K562 (cell line): ENCODE data around the gene SHROOM3. TPM values are rescaled to one million over a fixed set of nuclear protein-coding genes. Genes with fewer than 3 reads are reported as not detected.

Experiments used
- ATAC-seq: fragments of 200-7000 bp; cut with Tn5 transposase; 3 replicates; pipeline ENCODE4 v1.9.1; 2020; ENCODE audit warnings: moderate library complexity
- BruUV-seq: library from RNA; stranded (reverse); fragments of 400-500 nt; replicated peaks from 2 replicates; lab custom pipeline; 2021; lab: Mats Ljungman, UMichigan
- CTCF ChIA-PET: fragments of 300-600 bp; formaldehyde crosslinking; extraction: SDS; loops from one replicate; lab custom pipeline; 2021; ENCODE audit warnings: low intra/inter-chr PET ratio; lab: Yijun Ruan, JAX
- POLR2A ChIA-PET: fragments of 300-600, 350-650 bp; sonication (Branson Sonifier 250); formaldehyde crosslinking; extraction: SDS; loops from one replicate; lab custom pipeline; 2021; ENCODE audit warnings: antibody characterized with exemption, inconsistent platforms; lab: Yijun Ruan, JAX
- DNase-seq, 4 experiments: peaks; one replicate each; pipeline versions ENCODE4 v3.0.0 to v3.0.0-alpha.2; 2011 to 2018; ENCODE audit warnings: low spot score in 3 of 4, mixed read lengths in 3 of 4; ENCODE audit errors: extremely low read depth in 1 of 4
- FAIRE-seq: peaks from 2 replicates; lab custom pipeline; 2011; peaks lifted over from hg19 to GRCh38; lab: Jason Lieb, UNC
- H2AFZ ChIP-seq: 2 replicates; pipeline ENCODE4 v1.6.0; 2011; ENCODE audit warnings: low read depth, low read length, control low read depth, inconsistent platforms
- H3K27ac ChIP-seq: fragments of 200-600 bp; 3 replicates; pipeline ENCODE4 v1.8.0; 2011; ENCODE audit warnings: low read depth, mild to moderate bottlenecking, control low read depth, inconsistent platforms, low read length, moderate library complexity, mixed read lengths; ENCODE audit errors: extremely low read depth
- H3K27me3 ChIP-seq, 2 experiments: fragments of 300-600 bp in 1 of 2; 2 replicates in 1 of 2; 3 replicates in 1 of 2; pipeline versions ENCODE4 v1.6.0 to v1.8.0; 2011; ENCODE audit warnings: inconsistent platforms in 2 of 2, low read length in 2 of 2, mild to moderate bottlenecking in 1 of 2, mixed read lengths in 1 of 2, moderate library complexity in 1 of 2; ENCODE audit not compliant: control insufficient read depth in 2 of 2, insufficient read depth in 2 of 2
- H3K36me3 ChIP-seq: fragments of 300-600 bp; 3 replicates; pipeline ENCODE4 v1.8.0; 2011; ENCODE audit warnings: mild to moderate bottlenecking, low read length, inconsistent platforms; ENCODE audit not compliant: control insufficient read depth, insufficient read depth
- H3K4me1 ChIP-seq, 2 experiments: fragments of 200-600 bp in 1 of 2; replicated peaks in 1 of 2; 2 replicates in 1 of 2; 3 replicates in 1 of 2; pipeline versions ENCODE4 v1.5.1 to v1.8.0; 2011; ENCODE audit warnings: inconsistent platforms in 2 of 2, low read length in 2 of 2, mild to moderate bottlenecking in 1 of 2, mixed read lengths in 1 of 2, moderate library complexity in 1 of 2; ENCODE audit not compliant: control insufficient read depth in 2 of 2, insufficient read depth in 2 of 2
- H3K4me2 ChIP-seq: 2 replicates; pipeline ENCODE4 v1.6.1; 2011; ENCODE audit warnings: low read length, control low read depth, inconsistent platforms, mixed read lengths; ENCODE audit not compliant: insufficient read depth
- H3K4me3 ChIP-seq: fragments of 200-600 bp; sonication (generic), shearing (Covaris generic); 2 replicates; pipeline ENCODE4 v1.5.1; 2016; ENCODE audit warnings: control low read depth, inconsistent platforms
- H3K79me2 ChIP-seq: fragments of 200-600 bp; 3 replicates; pipeline ENCODE4 v1.8.0; 2011; ENCODE audit warnings: low read length, inconsistent platforms; ENCODE audit not compliant: control insufficient read depth, insufficient read depth
- H3K9ac ChIP-seq, 2 experiments: 2 replicates each; pipeline versions ENCODE4 v1.6.0 to v1.6.1; 2011; ENCODE audit warnings: low read depth in 2 of 2, low read length in 2 of 2, control low read depth in 1 of 2, inconsistent platforms in 1 of 2, mild to moderate bottlenecking in 1 of 2, mixed read lengths in 1 of 2; ENCODE audit not compliant: insufficient read depth in 1 of 2
- H3K9me1 ChIP-seq: one replicate; pipeline ENCODE4 v1.6.0; 2011; ENCODE audit warnings: inconsistent platforms, mild to moderate bottlenecking, low read length, moderate library complexity; ENCODE audit not compliant: control insufficient read depth, insufficient read depth
- H3K9me3 ChIP-seq: replicated peaks from 2 replicates; pipeline ENCODE4 v1.5.1; 2011; ENCODE audit warnings: low read depth, low read length, inconsistent platforms; ENCODE audit not compliant: control insufficient read depth, insufficient read depth
- H4K20me1 ChIP-seq: replicated peaks from 2 replicates; pipeline ENCODE4 v1.6.1; 2011; ENCODE audit warnings: low read length, inconsistent platforms, mixed read lengths; ENCODE audit not compliant: control insufficient read depth, insufficient read depth
- KAT8 ChIP-seq: fragments of 450-650 bp; IDR thresholded peaks from 2 replicates; pipeline ENCODE4 v1.6.1; 2016; ENCODE audit warnings: low read depth, mild to moderate bottlenecking
- MCM5 ChIP-seq: fragments of 450-650 bp; IDR thresholded peaks from 2 replicates; pipeline ENCODE4 v1.6.1; 2016; ENCODE audit warnings: low read depth
- MEF2A ChIP-seq: IDR thresholded peaks from 2 replicates; pipeline ENCODE4 v1.6.1; 2011; ENCODE audit warnings: low read depth, mild to moderate bottlenecking, low read length, moderate library complexity; ENCODE audit not compliant: control insufficient read depth
- MYBL2 ChIP-seq, 2 experiments: fragments of 450-650 bp in 1 of 2; sonication (generic) in 1 of 2; formaldehyde crosslinking in 1 of 2; IDR thresholded peaks; 2 replicates each; pipeline versions ENCODE4 v1.6.1 to v1.8.1; 2017 to 2022; ENCODE audit warnings: borderline replicate concordance in 1 of 2, inconsistent platforms in 1 of 2, low read depth in 1 of 2, mild to moderate bottlenecking in 1 of 2, missing genetic modification reagents in 1 of 2, moderate library complexity in 1 of 2
- NFE2L1 ChIP-seq: fragments of 450-650 bp; IDR thresholded peaks from 2 replicates; pipeline ENCODE4 v1.6.1; 2016; ENCODE audit warnings: missing genetic modification characterization, low read depth, mild to moderate bottlenecking, missing compliant biosample characterization, moderate library complexity, borderline replicate concordance
- NRF1 ChIP-seq, 2 experiments: fragments of 450-650 bp; IDR thresholded peaks in 1 of 2; conservative IDR thresholded peaks in 1 of 2; 2 replicates each; pipeline ENCODE4 v1.6.1; 2014; ENCODE audit warnings: mild to moderate bottlenecking in 2 of 2
- SAP30 ChIP-seq: fragments of 200-600 bp; sonication (generic); IDR thresholded peaks from 2 replicates; pipeline ENCODE4 v1.6.1; 2012; ENCODE audit warnings: borderline replicate concordance, low read depth, mild to moderate bottlenecking, moderate library complexity, low read length, control low read depth, inconsistent platforms; ENCODE audit not compliant: insufficient read depth, poor library complexity, severe bottlenecking
- WGBS: fragments of 100-300 bp; shearing (Covaris generic); methylation state at CpG from one replicate; pipeline ENCODE4 v1.1.6; 2016; ENCODE audit warnings: low coverage, mixed read lengths; ENCODE audit not compliant: insufficient coverage; ENCODE audit errors: missing lambda C conversion rate; 5-methylcytosine and 5-hydroxymethylcytosine counted together
- in situ Hi-C: fragments of 300-500 bp; cut with MboI; formaldehyde crosslinking; loops from 4 replicates; pipeline ENCODE4 v1.15.0; 2018; ENCODE audit warnings: inconsistent platforms, mixed read lengths
- intact Hi-C: fragments of 100-400 bp; cut with micrococcal nuclease; formaldehyde crosslinking; loops from 2 replicates; pipeline ENCODE4 v1.14.2; 2022
- polyA plus RNA-seq, 8 experiments: library from polyadenylated mRNA; depleted of rRNA in 4 of 8; stranded (reverse) in 5 of 8; unstranded in 3 of 8; fragments of >200 nt; fragmentation: Nextera tagmentation in 2 of 8; fragmentation: Illumina TruSeq in 1 of 8; extraction: Ambion mirVana in 2 of 8; extraction: Trizol in 1 of 8; gene quantifications; 2 replicates each; pipeline versions ENCODE4 v1.2.1 to v1.2.3, GENCODE V29; 2011 to 2014; ENCODE audit warnings: inconsistent platforms in 1 of 8, missing spikeins in 1 of 8
- total RNA-seq, 7 experiments: library from RNA; depleted of rRNA in 6 of 7; stranded (reverse); fragments of >200 nt in 6 of 7; fragmentation: Illumina TruSeq in 2 of 7; extraction: Trizol in 2 of 7; gene quantifications; 2 replicates each; pipeline versions ENCODE4 v1.2.1 to v1.2.3, GENCODE V29; 2011 to 2021; ENCODE audit warnings: low replicate concordance in 1 of 7
- TF ChIP-seq, protein P1 (sequence below): sonication (generic); formaldehyde crosslinking; IDR thresholded peaks from 2 replicates; pipeline ENCODE4 v1.8.1; 2023; ENCODE audit warnings: mild to moderate bottlenecking, missing genetic modification reagents

SHROOM3 gene
- total and polyA plus RNA-seq, 9 of the 15 experiments (the other 6 are each of a cell fraction or from before 2014, with no cell fraction given): 0.01 to 0.07 TPM; not detected in 7

DNA sequence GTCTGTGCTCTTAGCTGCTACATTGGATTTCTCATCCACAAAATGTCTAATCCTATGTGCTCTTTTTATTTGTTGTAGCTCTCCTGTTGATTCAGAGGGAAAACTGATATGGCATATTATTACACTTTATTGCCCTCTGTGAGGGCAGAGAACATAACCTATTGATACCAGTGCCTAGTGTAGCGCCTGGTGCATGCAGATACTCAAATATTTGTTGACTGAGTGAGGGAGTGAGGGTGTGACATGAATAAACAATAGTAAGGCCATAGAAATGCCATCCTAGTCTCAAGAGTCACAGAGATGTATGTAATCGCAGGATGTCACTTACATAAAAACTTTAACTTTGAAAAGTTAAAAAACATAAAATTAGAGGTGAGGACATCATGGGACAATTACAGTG, 159.1 kb downstream of the SHROOM3 start (continued):
- TF ChIP-seq, protein P1, sequence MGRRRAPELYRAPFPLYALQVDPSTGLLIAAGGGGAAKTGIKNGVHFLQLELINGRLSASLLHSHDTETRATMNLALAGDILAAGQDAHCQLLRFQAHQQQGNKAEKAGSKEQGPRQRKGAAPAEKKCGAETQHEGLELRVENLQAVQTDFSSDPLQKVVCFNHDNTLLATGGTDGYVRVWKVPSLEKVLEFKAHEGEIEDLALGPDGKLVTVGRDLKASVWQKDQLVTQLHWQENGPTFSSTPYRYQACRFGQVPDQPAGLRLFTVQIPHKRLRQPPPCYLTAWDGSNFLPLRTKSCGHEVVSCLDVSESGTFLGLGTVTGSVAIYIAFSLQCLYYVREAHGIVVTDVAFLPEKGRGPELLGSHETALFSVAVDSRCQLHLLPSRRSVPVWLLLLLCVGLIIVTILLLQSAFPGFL (CRISPR knock-in tag): no peak
- TF ChIP-seq MCM5: no peak
- no peak for TF ChIP-seq NFE2L1 (tag)
- TF ChIP-seq KAT8: no peak
- TF ChIP-seq SAP30: no peak
- no peak for TF ChIP-seq MEF2A

DNA sequence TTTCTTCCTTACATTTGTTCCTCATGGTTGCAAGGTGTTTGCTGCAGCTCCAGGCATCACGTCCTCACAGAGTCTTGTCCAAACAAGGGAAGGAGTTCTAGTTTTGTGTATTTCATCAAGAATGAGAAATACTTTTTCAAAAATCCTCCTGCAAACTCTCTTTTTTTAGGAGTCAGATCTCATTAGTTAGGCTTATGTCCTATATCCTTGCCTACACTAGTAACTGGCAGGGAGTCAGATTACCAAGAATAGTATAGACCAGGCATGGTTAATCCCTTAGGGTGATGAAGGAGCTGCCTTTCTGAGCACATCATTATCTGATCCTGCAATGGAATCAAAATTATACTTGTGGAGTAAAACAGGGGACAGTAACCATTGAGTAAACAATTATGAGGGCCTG, 160.4 kb downstream of the SHROOM3 start:
- Histone ChIP-seq H3K4me2 (no peak overlapping the region), H3K27me3 (peaks cover 5 to 9% of the 10 kb centered on the region in 2 experiments; a peak in 3 of 5 replicates), H3K9ac (no peak overlapping the region), H3K4me1 (no peaks in the 10 kb centered on the region), H3K27ac (no peak overlapping the region), H3K9me1 (no peaks in the 10 kb centered on the region), H3K4me3 (no peak overlapping the region), H3K36me3 (no peaks in the 10 kb centered on the region), H2AFZ (no peak overlapping the region), H4K20me1 (0 out of 2 replicates have a peak, but pooled peaks cover 3% of the 10 kb centered on the region), H3K79me2 (no peaks in the 10 kb centered on the region)
- no TSS peak for BruUV-seq
- WGBS: 0% methylated on average over 1 of the region's 1 CpG
- ATAC-seq (no peak), DNase-seq (no peak), FAIRE-seq (no peak)
- POLR2A ChIA-PET: no interaction called here
- CTCF ChIA-PET: no interaction called here
- in situ Hi-C loops: no loop called here
- intact Hi-C loops: no loop called here
- TF ChIP-seq NRF1 (conservative IDR thresholded peaks at IDR 0.05 in 1 of 2, IDR thresholded peaks at IDR 0.05 in 1 of 2) (no peak), MYBL2 (IDR thresholded peaks at IDR 0.05; ENCODE audit: low read depth) (no peak), MYBL2 (CRISPR knock-in tag; IDR thresholded peaks at IDR 0.05; ENCODE audit: borderline replicate concordance) (no peak)
- TF ChIP-seq, all 486 proteins: peak for 0
- no peaks in the 10 kb centered on the region for H3K9me3 ChIP-seq
